K562 (cell line): Measurements from ENCODE around the gene ARHGAP30. TPM values are rescaled to one million over a fixed set of nuclear protein-coding genes. Genes with fewer than 3 reads are reported as not detected.

Experiments
- ATAC-seq: fragments of 200-7000 bp; cut with Tn5 transposase; 3 replicates; pipeline ENCODE4 v1.9.1; 2020; ENCODE audit warnings: moderate library complexity
- BruUV-seq: library from RNA; stranded (reverse); fragments of 400-500 nt; replicated peaks from 2 replicates; lab custom pipeline; 2021; lab: Mats Ljungman, UMichigan
- CTCF ChIA-PET: fragments of 300-600 bp; formaldehyde crosslinking; extraction: SDS; loops from one replicate; lab custom pipeline; 2021; ENCODE audit warnings: low intra/inter-chr PET ratio; lab: Yijun Ruan, JAX
- POLR2A ChIA-PET: fragments of 300-600, 350-650 bp; sonication (Branson Sonifier 250); formaldehyde crosslinking; extraction: SDS; loops from one replicate; lab custom pipeline; 2021; ENCODE audit warnings: antibody characterized with exemption, inconsistent platforms; lab: Yijun Ruan, JAX
- DNase-seq, 4 experiments: peaks; one replicate each; pipeline versions ENCODE4 v3.0.0 to v3.0.0-alpha.2; 2011 to 2018; ENCODE audit warnings: low spot score in 3 of 4, mixed read lengths in 3 of 4; ENCODE audit errors: extremely low read depth in 1 of 4
- FAIRE-seq: peaks from 2 replicates; lab custom pipeline; 2011; peaks lifted over from hg19 to GRCh38; lab: Jason Lieb, UNC
- H2AFZ ChIP-seq: 2 replicates; pipeline ENCODE4 v1.6.0; 2011; ENCODE audit warnings: low read depth, low read length, control low read depth, inconsistent platforms
- H3K27ac ChIP-seq: fragments of 200-600 bp; 3 replicates; pipeline ENCODE4 v1.8.0; 2011; ENCODE audit warnings: low read depth, mild to moderate bottlenecking, control low read depth, inconsistent platforms, low read length, moderate library complexity, mixed read lengths; ENCODE audit errors: extremely low read depth
- H3K27me3 ChIP-seq, 2 experiments: fragments of 300-600 bp in 1 of 2; 2 replicates in 1 of 2; 3 replicates in 1 of 2; pipeline versions ENCODE4 v1.6.0 to v1.8.0; 2011; ENCODE audit warnings: inconsistent platforms in 2 of 2, low read length in 2 of 2, mild to moderate bottlenecking in 1 of 2, mixed read lengths in 1 of 2, moderate library complexity in 1 of 2; ENCODE audit not compliant: control insufficient read depth in 2 of 2, insufficient read depth in 2 of 2
- H3K36me3 ChIP-seq: fragments of 300-600 bp; 3 replicates; pipeline ENCODE4 v1.8.0; 2011; ENCODE audit warnings: mild to moderate bottlenecking, low read length, inconsistent platforms; ENCODE audit not compliant: control insufficient read depth, insufficient read depth
- H3K4me1 ChIP-seq, 2 experiments: fragments of 200-600 bp in 1 of 2; replicated peaks in 1 of 2; 2 replicates in 1 of 2; 3 replicates in 1 of 2; pipeline versions ENCODE4 v1.5.1 to v1.8.0; 2011; ENCODE audit warnings: inconsistent platforms in 2 of 2, low read length in 2 of 2, mild to moderate bottlenecking in 1 of 2, mixed read lengths in 1 of 2, moderate library complexity in 1 of 2; ENCODE audit not compliant: control insufficient read depth in 2 of 2, insufficient read depth in 2 of 2
- H3K4me2 ChIP-seq: 2 replicates; pipeline ENCODE4 v1.6.1; 2011; ENCODE audit warnings: low read length, control low read depth, inconsistent platforms, mixed read lengths; ENCODE audit not compliant: insufficient read depth
- H3K4me3 ChIP-seq: fragments of 200-600 bp; sonication (generic), shearing (Covaris generic); 2 replicates; pipeline ENCODE4 v1.5.1; 2016; ENCODE audit warnings: control low read depth, inconsistent platforms
- H3K79me2 ChIP-seq: fragments of 200-600 bp; 3 replicates; pipeline ENCODE4 v1.8.0; 2011; ENCODE audit warnings: low read length, inconsistent platforms; ENCODE audit not compliant: control insufficient read depth, insufficient read depth
- H3K9ac ChIP-seq, 2 experiments: 2 replicates each; pipeline versions ENCODE4 v1.6.0 to v1.6.1; 2011; ENCODE audit warnings: low read depth in 2 of 2, low read length in 2 of 2, control low read depth in 1 of 2, inconsistent platforms in 1 of 2, mild to moderate bottlenecking in 1 of 2, mixed read lengths in 1 of 2; ENCODE audit not compliant: insufficient read depth in 1 of 2
- H3K9me1 ChIP-seq: one replicate; pipeline ENCODE4 v1.6.0; 2011; ENCODE audit warnings: inconsistent platforms, mild to moderate bottlenecking, low read length, moderate library complexity; ENCODE audit not compliant: control insufficient read depth, insufficient read depth
- H3K9me3 ChIP-seq: replicated peaks from 2 replicates; pipeline ENCODE4 v1.5.1; 2011; ENCODE audit warnings: low read depth, low read length, inconsistent platforms; ENCODE audit not compliant: control insufficient read depth, insufficient read depth
- H4K20me1 ChIP-seq: replicated peaks from 2 replicates; pipeline ENCODE4 v1.6.1; 2011; ENCODE audit warnings: low read length, inconsistent platforms, mixed read lengths; ENCODE audit not compliant: control insufficient read depth, insufficient read depth
- AFF1 ChIP-seq, 2 experiments: fragments of 450-650 bp; IDR thresholded peaks; 2 replicates each; pipeline ENCODE4 v1.6.1; 2018; ENCODE audit warnings: mild to moderate bottlenecking in 2 of 2, low read depth in 1 of 2; ENCODE audit not compliant: partially characterized antibody in 2 of 2
- CEBPB ChIP-seq: fragments of 450-650 bp; IDR thresholded peaks from 2 replicates; pipeline ENCODE4 v1.6.1; 2016; ENCODE audit warnings: missing genetic modification characterization, missing compliant biosample characterization
- EGR1 ChIP-seq: fragments of 450-650 bp; conservative IDR thresholded peaks from 2 replicates; pipeline ENCODE4 v1.6.1; 2017; ENCODE audit warnings: mild to moderate bottlenecking
- EP300 ChIP-seq: IDR thresholded peaks from 2 replicates; pipeline ENCODE4 v1.6.1; 2012; ENCODE audit warnings: low read length, improper control_type of control experiment
- FUS ChIP-seq: fragments of 200-400 bp; formaldehyde crosslinking; optimal IDR thresholded peaks from 2 replicates; pipeline ENCODE3; 2017; ENCODE audit warnings: low read depth, low read length
- GABPB1 ChIP-seq: sonication (generic); formaldehyde crosslinking; IDR thresholded peaks from 2 replicates; pipeline ENCODE4 v1.8.0; 2022; ENCODE audit warnings: mild to moderate bottlenecking, missing genetic modification reagents
- KLF6 ChIP-seq: fragments of 250-450 bp; sonication (Bioruptor Pico); IDR thresholded peaks from 2 replicates; pipeline ENCODE4 v1.4.0; 2020; ENCODE audit warnings: mild to moderate bottlenecking, moderate library complexity, borderline replicate concordance
- MLLT1 ChIP-seq, 2 experiments: fragments of 450-650 bp; IDR thresholded peaks; 2 replicates each; pipeline ENCODE4 v1.6.1; 2016
- NRF1 ChIP-seq, 2 experiments: fragments of 450-650 bp; IDR thresholded peaks in 1 of 2; conservative IDR thresholded peaks in 1 of 2; 2 replicates each; pipeline ENCODE4 v1.6.1; 2014; ENCODE audit warnings: mild to moderate bottlenecking in 2 of 2
- RBM25 ChIP-seq: fragments of 200-400 bp; formaldehyde crosslinking; IDR thresholded peaks from 2 replicates; pipeline ENCODE4 v1.6.1; 2018; ENCODE audit warnings: low read length, low read depth, moderate library complexity; ENCODE audit not compliant: severe bottlenecking
- SIN3A ChIP-seq, 2 experiments: fragments of 150-350 bp in 1 of 2; IDR thresholded peaks; 2 replicates each; pipeline ENCODE4 v1.6.1; 2011 to 2016; ENCODE audit warnings: borderline replicate concordance in 2 of 2, low read depth in 2 of 2, low read length in 2 of 2, mild to moderate bottlenecking in 2 of 2, moderate library complexity in 2 of 2; ENCODE audit not compliant: control insufficient read depth in 1 of 2
- SIRT6 ChIP-seq: IDR thresholded peaks from one replicate; pipeline ENCODE4 v1.6.1; 2012; ENCODE audit warnings: low read depth, mild to moderate bottlenecking, control low read depth, inconsistent platforms, low read length, moderate library complexity
- SRSF7 ChIP-seq: fragments of 200-400 bp; formaldehyde crosslinking; optimal IDR thresholded peaks from 2 replicates; pipeline ENCODE3; 2017; ENCODE audit warnings: mild to moderate bottlenecking, low read depth, low read length
- WGBS: fragments of 100-300 bp; shearing (Covaris generic); methylation state at CpG from one replicate; pipeline ENCODE4 v1.1.6; 2016; ENCODE audit warnings: low coverage, mixed read lengths; ENCODE audit not compliant: insufficient coverage; ENCODE audit errors: missing lambda C conversion rate; 5-methylcytosine and 5-hydroxymethylcytosine counted together
- in situ Hi-C: fragments of 300-500 bp; cut with MboI; formaldehyde crosslinking; loops from 4 replicates; pipeline ENCODE4 v1.15.0; 2018; ENCODE audit warnings: inconsistent platforms, mixed read lengths
- intact Hi-C: fragments of 100-400 bp; cut with micrococcal nuclease; formaldehyde crosslinking; loops from 2 replicates; pipeline ENCODE4 v1.14.2; 2022
- polyA plus RNA-seq, 8 experiments: library from polyadenylated mRNA; depleted of rRNA in 4 of 8; stranded (reverse) in 5 of 8; unstranded in 3 of 8; fragments of >200 nt; fragmentation: Nextera tagmentation in 2 of 8; fragmentation: Illumina TruSeq in 1 of 8; extraction: Ambion mirVana in 2 of 8; extraction: Trizol in 1 of 8; gene quantifications; 2 replicates each; pipeline versions ENCODE4 v1.2.1 to v1.2.3, GENCODE V29; 2011 to 2014; ENCODE audit warnings: inconsistent platforms in 1 of 8, missing spikeins in 1 of 8
- total RNA-seq, 7 experiments: library from RNA; depleted of rRNA in 6 of 7; stranded (reverse); fragments of >200 nt in 6 of 7; fragmentation: Illumina TruSeq in 2 of 7; extraction: Trizol in 2 of 7; gene quantifications; 2 replicates each; pipeline versions ENCODE4 v1.2.1 to v1.2.3, GENCODE V29; 2011 to 2021; ENCODE audit warnings: low replicate concordance in 1 of 7
- TF ChIP-seq, protein P1 (sequence below): fragments of 250-450 bp; sonication (Bioruptor Pico); IDR thresholded peaks from 2 replicates; pipeline ENCODE4 v1.4.0; 2020; ENCODE audit warnings: mild to moderate bottlenecking

The ARHGAP30 gene
- total and polyA plus RNA-seq, 9 of the 15 experiments (the other 6 are each of a cell fraction or from before 2014, with no cell fraction given): 0.01 to 0.73 (median 0.12) TPM

DNA sequence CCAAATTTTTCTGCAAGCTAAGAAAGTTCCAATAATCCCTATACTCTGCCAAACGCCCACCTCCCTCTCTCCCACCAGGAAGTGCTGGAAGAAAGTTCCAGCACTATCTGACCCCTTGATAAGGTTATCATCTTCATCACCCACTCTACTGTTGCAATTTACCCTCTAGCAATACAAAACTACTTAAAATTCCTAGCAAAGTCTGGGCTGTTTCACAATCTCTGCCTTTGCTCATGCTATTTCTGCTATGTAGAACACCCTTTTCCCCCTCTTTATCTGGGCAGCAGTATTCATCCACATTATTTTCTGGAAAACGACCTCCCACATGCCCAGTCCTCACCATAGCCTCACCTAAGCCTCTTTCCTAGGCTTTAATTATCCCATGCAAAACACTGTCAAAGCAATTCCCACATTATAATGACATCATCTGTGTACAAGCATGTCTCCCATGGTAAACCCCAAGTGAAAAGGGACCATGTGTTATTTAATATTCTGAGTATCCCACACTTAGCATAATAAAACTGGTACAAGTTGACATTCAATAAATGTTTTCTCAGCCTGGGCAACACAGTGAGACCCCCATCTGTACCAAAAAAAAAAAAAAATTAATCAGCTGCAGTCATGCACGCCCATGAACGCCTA is 60.7 kb downstream of the ARHGAP30 start:
- peaks cover 42 to 48% of the 10 kb centered on the region in 2 experiments for H3K4me1 ChIP-seq
- peak overlapping the region; percentile 53 for H3K4me2 ChIP-seq
- ATAC-seq (no peak), DNase-seq (no peak), FAIRE-seq (no peak)
- CTCF ChIA-PET: no interaction called here
- POLR2A ChIA-PET: interaction anchor here (1.0 to 3.0 kb wide), 3 partner anchors 8 to 11 kb away, joined by 4 to 19 read pairs (median 6); partner anchors contain the start of gene F11R
- H3K9ac ChIP-seq: peak overlapping the region in 1 of 2 experiments; percentile 20; a peak in 1 of 4 replicates
- BruUV-seq: no TSS peak
- in situ Hi-C loops (no loop called here), intact Hi-C loops (loop anchor here (1.0 kb wide), 1 partner anchor 11 kb away; no protein-coding TSS in a partner anchor)
- 7% methylated on average over 4 of the region's 4 CpGs for WGBS
- H3K4me3 ChIP-seq: no peak overlapping the region
- H3K27me3 ChIP-seq: no peaks in the 10 kb centered on the region
- H3K79me2 ChIP-seq: peaks cover 92% of the 10 kb centered on the region
- H3K36me3 ChIP-seq: peaks cover 16% of the 10 kb centered on the region
- no peaks in the 10 kb centered on the region for H3K9me1 ChIP-seq
- H3K9me3 ChIP-seq: no peaks in the 10 kb centered on the region
- no peak overlapping the region for H2AFZ ChIP-seq
- peak overlapping the region; percentile 62 for H3K27ac ChIP-seq
- no peaks in the 10 kb centered on the region for H4K20me1 ChIP-seq
- no peak for TF ChIP-seq NRF1 (conservative IDR thresholded peaks at IDR 0.05 in 1 of 2, IDR thresholded peaks at IDR 0.05 in 1 of 2)
- no peak for TF ChIP-seq SRSF7
- TF ChIP-seq EGR1: 0 out of 2 replicates have a peak, but pooled peaks have one; percentile 25
- TF ChIP-seq KLF6 (CRISPR knock-in tag): no peak
- TF ChIP-seq CEBPB: peak; percentile 80
- no peak for TF ChIP-seq EP300
- no peak for TF ChIP-seq SIN3A (IDR thresholded peaks at IDR 0.05; ENCODE audit: borderline replicate concordance in 2 of 2, control insufficient read depth in 1 of 2, low read depth in 2 of 2, low read length in 2 of 2)
- no peak for TF ChIP-seq AFF1 (IDR thresholded peaks at IDR 0.05; ENCODE audit: low read depth in 1 of 2, partially characterized antibody in 2 of 2)
- TF ChIP-seq MLLT1 (IDR thresholded peaks at IDR 0.05): no peak
- TF ChIP-seq, protein P1, sequence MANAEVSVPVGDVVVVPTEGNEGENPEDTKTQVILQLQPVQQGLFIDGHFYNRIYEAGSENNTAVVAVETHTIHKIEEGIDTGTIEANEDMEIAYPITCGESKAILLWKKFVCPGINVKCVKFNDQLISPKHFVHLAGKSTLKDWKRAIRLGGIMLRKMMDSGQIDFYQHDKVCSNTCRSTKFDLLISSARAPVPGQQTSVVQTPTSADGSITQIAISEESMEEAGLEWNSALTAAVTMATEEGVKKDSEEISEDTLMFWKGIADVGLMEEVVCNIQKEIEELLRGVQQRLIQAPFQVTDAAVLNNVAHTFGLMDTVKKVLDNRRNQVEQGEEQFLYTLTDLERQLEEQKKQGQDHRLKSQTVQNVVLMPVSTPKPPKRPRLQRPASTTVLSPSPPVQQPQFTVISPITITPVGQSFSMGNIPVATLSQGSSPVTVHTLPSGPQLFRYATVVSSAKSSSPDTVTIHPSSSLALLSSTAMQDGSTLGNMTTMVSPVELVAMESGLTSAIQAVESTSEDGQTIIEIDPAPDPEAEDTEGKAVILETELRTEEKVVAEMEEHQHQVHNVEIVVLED: no peak
- TF ChIP-seq GABPB1 (CRISPR knock-in tag): no peak
- no peak for TF ChIP-seq SIRT6
- TF ChIP-seq RBM25: peak; percentile 57
- TF ChIP-seq FUS: no peak
